Adipocyte (in vitro differentiated cells): Measurements from ENCODE around the gene WNT5B.
"Not testable (repeated sequence)": the region's sequence is repeated elsewhere in the genome, so short reads cannot be mapped to it uniquely, and the experiment has no call there.

Source experiments
- DNase-seq: peaks from one replicate; pipeline ENCODE4 v3.0.0-alpha.2; 2015; ENCODE audit warnings: low read depth
- H3K27me3 ChIP-seq: replicated peaks from 2 replicates; pipeline ENCODE4 v1.7.0; 2013; ENCODE audit warnings: mild to moderate bottlenecking, low read length, moderate library complexity; ENCODE audit not compliant: control insufficient read depth, insufficient read depth
- H3K36me3 ChIP-seq: 2 replicates; pipeline ENCODE4 v1.7.0; 2013; ENCODE audit warnings: low read length, mild to moderate bottlenecking, moderate library complexity; ENCODE audit not compliant: control insufficient read depth, insufficient read depth, severe bottlenecking
- H3K4me1 ChIP-seq: 2 replicates; pipeline ENCODE4 v1.7.0; 2013; ENCODE audit warnings: mild to moderate bottlenecking, low read length, moderate library complexity; ENCODE audit not compliant: control insufficient read depth, insufficient read depth
- H3K4me3 ChIP-seq: 2 replicates; pipeline ENCODE4 v1.7.0; 2013; ENCODE audit warnings: mild to moderate bottlenecking, low read length, moderate library complexity
- H3K9ac ChIP-seq: 2 replicates; pipeline ENCODE4 v1.7.0; 2013; ENCODE audit warnings: mild to moderate bottlenecking, low read length, moderate library complexity
- H3K9me3 ChIP-seq: 2 replicates; pipeline ENCODE4 v1.7.0; 2013; ENCODE audit warnings: mild to moderate bottlenecking, low read length, moderate library complexity; ENCODE audit not compliant: control insufficient read depth

The WNT5B gene

DNA sequence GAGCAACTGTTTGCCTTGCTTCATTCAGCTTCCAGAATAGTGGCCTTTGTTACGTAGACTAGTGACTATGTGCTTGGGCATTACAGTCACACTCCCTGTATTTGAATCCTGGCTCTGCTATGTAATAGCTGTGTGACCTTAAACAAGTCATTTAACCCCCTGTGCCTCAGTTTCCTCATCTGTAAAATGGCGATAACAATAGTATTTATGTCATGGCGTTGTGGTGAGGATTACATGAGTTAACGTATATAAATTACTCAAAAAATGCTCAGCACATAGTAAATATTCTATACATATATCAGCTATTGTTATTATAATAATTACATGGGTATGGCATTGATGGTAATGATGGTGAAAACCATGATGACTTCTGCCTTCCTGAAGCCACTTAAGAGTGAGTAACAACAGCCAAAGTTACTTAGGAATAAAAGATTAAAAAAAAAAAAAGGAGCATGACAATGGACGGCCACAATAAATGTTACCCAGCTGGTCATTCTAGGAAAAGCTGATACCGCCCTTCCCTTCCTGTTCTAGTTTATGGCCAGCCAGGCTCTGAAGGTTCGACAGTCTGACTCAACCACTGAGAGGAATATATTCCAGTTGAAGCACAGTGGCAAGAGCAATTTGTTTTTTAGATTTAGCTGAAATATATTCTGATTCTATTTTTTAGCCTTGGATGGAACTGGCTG, 51.9 kb downstream of the WNT5B start:
- H3K36me3 ChIP-seq, result no peaks in the 10 kb centered on the region
- DNase-seq, result no peak
- no peaks in the 10 kb centered on the region for H3K4me1 ChIP-seq
- H3K27me3 ChIP-seq, result no peaks in the 10 kb centered on the region
- H3K9ac ChIP-seq, result no peak overlapping the region
- H3K4me3 ChIP-seq, result no peak overlapping the region
- H3K9me3 ChIP-seq, result peaks cover 10% of the 10 kb centered on the region

DNA sequence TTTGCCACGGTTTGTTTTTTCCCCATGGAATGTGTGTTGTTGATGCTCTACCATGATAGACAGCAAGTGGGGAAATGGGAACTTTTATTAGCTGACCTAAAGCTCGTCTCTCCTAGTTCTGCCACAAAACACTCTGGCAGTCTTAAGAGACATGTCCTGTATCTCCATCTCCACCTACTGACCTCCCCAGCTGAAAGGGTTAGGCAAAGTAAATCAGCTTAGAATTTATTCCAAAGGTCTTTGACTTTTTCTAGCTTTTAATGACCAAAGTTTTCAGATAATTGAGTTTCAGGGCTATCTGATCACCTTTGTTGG, 52.4 kb downstream of the WNT5B start:
- Histone ChIP-seq H3K9ac (no peak overlapping the region), H3K4me3 (no peak overlapping the region), H3K27me3 (no peaks in the 10 kb centered on the region), H3K9me3 (peaks cover 6% of the 10 kb centered on the region), H3K36me3 (no peaks in the 10 kb centered on the region), H3K4me1 (no peaks in the 10 kb centered on the region)
- no peak for DNase-seq

DNA sequence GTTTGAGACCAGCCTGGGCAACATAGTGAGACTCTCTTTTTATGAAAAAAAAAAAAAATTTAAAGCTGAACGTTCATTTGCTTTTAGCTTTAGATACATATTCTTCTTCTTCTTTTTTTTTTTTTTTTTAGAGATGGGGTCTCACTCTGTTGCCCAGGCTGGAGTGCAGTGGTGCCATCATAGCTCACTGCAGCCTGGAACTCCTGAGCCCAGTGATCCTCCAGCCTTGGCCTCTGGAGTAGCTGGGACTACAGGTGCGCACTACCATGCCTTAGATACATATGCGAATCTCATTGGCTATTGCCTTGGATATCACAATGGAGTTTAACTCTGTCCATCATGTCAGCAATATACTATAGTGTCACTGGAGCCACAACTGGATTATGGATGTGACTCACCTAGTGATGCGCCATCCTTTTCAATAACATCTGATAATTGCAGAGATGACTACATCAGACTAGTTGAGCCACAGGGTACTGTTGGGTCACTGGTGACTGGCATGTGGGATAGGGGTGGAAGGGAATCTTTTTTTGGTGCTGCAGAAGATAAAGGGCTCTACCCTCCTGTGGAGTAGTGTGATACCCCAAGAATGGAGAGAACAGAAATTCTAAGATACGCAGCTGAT, 59.2 kb downstream of the WNT5B start:
- H3K9ac ChIP-seq, result no peak overlapping the region
- H3K9me3 ChIP-seq, result no peaks in the 10 kb centered on the region
- DNase-seq, result no peak
- H3K36me3 ChIP-seq, result no peaks in the 10 kb centered on the region
- no peaks in the 10 kb centered on the region for H3K27me3 ChIP-seq
- no peak overlapping the region for H3K4me3 ChIP-seq
- H3K4me1 ChIP-seq, result peaks cover 9% of the 10 kb centered on the region

DNA sequence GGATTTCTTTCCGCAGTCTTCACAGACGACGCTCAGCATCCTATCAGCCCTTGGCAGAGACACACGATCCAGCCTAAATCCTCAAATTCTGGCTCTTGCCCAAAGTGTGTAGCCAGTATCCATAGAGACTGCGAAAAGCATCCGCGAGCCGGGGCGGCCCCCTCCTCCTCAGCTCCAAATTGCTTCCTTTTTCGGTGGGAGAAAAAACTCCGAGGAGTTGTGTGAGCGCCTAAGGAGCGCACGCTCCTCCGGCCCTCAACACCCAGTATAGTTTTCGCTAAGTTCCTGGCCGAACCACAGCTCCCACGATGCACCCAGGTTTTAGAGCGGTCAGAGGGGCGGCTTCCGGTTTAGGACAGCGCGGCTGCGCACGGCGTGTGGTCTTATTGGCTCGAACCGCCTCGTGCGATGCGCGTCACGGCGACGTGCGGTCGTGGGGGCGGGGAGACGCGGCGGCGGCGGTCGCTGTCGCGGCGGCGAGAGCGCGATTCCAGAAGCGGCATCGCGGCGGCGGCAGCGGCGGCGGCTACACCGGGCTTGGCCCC, 61.6 kb downstream of the WNT5B start, which contains the start of gene ADIPOR2:
TSS of gene ADIPOR2 (plus strand) at position 493 of the 545 bp plus-strand sequence. CDS start 63,274 bp downstream, outside the sequence.
- no peaks in the 10 kb centered on the region for H3K9me3 ChIP-seq

DNA sequence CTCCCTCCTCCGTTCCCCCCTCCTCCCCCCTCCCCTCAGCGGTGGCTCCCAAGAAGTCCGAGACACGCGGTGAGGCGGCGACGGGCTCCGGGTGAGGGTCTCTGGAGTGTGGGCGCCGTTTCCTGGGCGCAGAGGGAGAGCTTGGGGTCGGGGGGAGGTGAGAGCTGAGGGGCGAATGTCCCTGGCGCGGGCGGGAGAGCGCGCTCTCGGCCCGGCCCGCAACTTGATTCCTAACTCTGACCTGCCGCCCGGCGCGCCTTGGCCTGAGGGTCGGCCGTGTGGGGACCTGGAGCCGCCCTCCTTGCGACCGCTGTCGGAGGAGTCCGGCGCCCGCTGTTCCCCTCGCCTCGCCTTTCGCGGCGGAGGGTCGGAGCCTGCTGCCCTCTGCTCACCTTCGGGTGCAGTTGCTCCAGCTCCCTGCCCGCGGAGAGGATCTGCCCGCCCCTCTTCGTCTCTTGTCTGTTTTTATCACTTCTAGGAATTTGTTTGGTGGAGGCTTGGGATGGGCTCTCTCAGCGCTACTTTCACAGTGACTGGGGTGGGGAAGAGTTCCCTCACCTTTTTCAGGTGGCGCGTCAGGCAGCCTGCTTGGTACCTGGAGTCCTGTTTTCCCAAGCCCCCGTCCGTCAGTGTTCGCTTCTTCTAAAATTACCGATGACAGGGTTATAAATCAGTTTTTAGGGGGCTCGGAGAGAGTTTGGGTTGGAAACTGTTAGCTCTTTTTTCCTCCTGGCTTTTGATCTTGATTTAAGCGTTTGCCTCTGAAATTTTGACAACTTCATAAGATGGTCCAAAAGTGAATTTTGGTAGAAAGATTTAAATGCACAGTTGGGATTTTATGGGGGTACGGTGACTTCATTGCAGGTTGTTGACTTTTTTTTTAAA, 62.3 kb downstream of the WNT5B start:
- Histone ChIP-seq H3K4me3 (peak overlapping the region; percentile 99), H3K27me3 (no peaks in the 10 kb centered on the region), H3K36me3 (no peaks in the 10 kb centered on the region), H3K9me3 (no peaks in the 10 kb centered on the region), H3K9ac (peak overlapping the region; percentile 97), H3K4me1 (peaks cover 16% of the 10 kb centered on the region)
- DNase-seq, result peak; percentile 70

More for the DNA sequence above, 61.6 kb downstream of the WNT5B start, which contains the start of gene ADIPOR2:
- no peaks in the 10 kb centered on the region for H3K27me3 ChIP-seq
- peak; percentile 99 for DNase-seq
- H3K9ac ChIP-seq, result peak within 1 kb of the TSS; percentile 97
- peaks cover 13% of the 10 kb centered on the region for H3K4me1 ChIP-seq
- no peaks in the 10 kb centered on the region for H3K36me3 ChIP-seq
- H3K4me3 ChIP-seq, result peak within 1 kb of the TSS; percentile 99

DNA sequence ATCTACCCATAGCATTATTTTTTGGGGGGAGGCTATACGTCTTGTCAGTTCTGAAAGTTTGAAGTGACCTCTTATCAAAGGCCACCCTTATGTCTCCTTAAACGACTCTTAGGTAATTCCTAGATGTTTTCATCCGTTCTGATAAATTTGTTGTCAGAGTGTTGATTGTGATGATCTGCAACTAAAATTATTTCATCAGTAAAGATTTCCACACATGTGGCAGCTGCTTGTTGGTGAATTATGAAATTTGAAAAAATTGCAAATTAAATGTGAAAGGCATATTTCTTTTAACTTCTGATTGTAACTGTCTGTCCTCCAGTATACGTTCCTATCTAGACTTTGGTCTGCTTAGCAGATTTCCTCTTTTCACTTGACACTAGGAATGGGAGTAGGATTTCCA, 63.2 kb downstream of the WNT5B start:
- peak; percentile 29 for DNase-seq
- Histone ChIP-seq H3K4me3 (peak overlapping the region; percentile 99), H3K27me3 (no peaks in the 10 kb centered on the region)

DNA sequence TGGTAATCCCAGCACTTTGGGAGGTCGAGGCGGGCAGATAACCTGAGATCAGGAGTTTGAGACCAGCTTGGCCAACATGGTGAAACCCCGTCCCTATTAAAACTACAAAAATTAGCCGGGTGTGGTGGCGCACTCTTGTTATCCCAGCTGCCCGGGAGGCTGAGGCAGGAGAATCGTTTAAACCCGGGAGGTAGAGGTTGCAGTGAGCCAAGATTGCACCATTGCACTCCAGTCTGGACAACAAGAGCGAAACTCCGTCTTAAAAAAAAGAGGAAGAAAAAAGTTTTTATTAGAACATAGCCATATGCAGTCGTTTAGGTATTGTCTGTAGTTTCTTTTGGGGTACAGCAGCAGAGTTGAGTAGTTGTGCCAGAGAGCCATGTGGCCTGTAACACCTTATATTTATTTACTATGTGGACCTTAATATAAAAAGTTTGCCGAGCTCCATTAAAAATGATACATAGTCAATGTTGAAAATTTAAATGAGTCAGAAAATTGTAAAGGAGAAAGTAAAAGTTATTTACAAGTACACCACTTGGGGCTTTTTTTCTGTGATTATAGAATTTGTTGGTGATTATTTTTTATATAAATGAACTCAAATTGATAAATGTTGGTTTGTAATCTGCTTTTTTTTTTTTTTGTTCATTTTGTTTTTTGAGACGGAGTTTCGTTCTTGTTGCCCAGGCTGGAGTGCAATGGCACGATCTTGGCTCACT, 64.0 kb downstream of the WNT5B start:
- H3K4me3 ChIP-seq, result peak overlapping the region; percentile 99
- H3K27me3 ChIP-seq, result no peaks in the 10 kb centered on the region

More for the DNA sequence above, 63.2 kb downstream of the WNT5B start:
- Histone ChIP-seq H3K4me1 (peaks cover 24% of the 10 kb centered on the region), H3K36me3 (no peaks in the 10 kb centered on the region), H3K9me3 (no peaks in the 10 kb centered on the region), H3K9ac (peak overlapping the region; percentile 97)

DNA sequence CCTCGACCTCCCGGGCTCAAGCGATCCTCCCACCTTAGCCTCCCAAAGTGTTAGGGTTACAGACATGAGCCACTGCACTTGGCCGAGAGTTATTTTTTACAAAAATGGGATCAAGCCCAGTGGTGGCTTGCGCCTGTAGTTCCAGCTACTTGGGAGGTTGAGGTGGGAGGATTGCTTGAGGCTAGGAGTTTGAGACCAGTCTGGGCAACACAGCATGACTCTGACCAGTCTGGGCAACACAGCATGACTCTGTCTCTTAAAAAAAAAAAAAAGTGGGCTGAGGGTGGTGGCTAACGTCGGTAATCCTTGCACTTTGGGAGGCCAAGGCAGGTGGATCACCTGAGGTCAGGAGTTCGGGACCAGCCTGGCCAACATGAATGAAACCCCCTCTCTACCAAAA, 66.1 kb downstream of the WNT5B start:
- H3K9ac ChIP-seq, DNase-seq, H3K4me3 ChIP-seq, H3K27me3 ChIP-seq, H3K9me3 ChIP-seq, H3K36me3 ChIP-seq: not testable (repeated sequence)
- H3K4me1 ChIP-seq, result peaks cover 28% of the 10 kb centered on the region

More for the DNA sequence above, 64.0 kb downstream of the WNT5B start:
- Histone ChIP-seq H3K9ac (peak overlapping the region; percentile 97), H3K36me3 (no peaks in the 10 kb centered on the region), H3K4me1 (peaks cover 29% of the 10 kb centered on the region), H3K9me3 (no peaks in the 10 kb centered on the region)
- DNase-seq, result no peak

DNA sequence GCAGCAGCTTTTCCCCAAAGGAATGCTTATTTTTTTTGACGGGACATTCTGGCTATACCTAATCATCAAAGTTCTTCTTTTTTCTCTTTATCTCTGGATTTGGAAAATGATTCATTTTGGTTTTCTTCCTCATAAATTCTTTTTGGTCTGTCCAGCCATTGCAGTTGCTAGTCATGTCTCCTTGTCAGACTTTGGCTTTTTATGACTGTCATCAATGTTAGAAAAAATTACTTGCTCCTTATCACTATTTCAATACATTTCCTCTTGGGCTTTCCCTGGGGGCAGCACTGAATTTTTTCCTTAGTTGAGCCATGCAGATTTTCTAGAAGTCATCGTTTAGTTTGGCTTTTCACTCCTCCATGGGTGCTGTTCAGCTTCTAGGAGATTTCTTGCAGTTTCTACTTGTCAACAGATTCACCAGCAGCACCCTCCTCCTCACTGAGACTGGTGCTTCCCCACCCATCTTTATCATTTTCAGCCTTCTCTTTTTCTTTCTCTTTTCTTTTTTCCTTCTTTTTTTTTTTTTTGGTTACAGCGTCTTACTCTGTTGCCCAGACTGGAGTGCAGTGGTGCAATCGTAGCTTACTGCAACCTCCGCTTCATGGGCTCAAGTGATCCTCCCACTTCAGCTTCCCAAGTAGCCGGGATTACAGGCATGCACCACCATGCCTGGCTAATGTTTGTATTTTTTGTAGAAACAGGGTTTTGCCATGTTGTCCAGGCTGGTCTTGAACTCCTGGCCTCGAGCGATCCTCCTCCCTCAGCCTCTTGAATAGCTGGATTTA, 67.0 kb downstream of the WNT5B start:
- peaks cover 26% of the 10 kb centered on the region for H3K4me1 ChIP-seq
- H3K36me3 ChIP-seq, result no peaks in the 10 kb centered on the region
- DNase-seq, result no peak
- no peaks in the 10 kb centered on the region for H3K9me3 ChIP-seq
- no peak overlapping the region for H3K9ac ChIP-seq
- no peaks in the 10 kb centered on the region for H3K27me3 ChIP-seq
- H3K4me3 ChIP-seq, result no peak overlapping the region

DNA sequence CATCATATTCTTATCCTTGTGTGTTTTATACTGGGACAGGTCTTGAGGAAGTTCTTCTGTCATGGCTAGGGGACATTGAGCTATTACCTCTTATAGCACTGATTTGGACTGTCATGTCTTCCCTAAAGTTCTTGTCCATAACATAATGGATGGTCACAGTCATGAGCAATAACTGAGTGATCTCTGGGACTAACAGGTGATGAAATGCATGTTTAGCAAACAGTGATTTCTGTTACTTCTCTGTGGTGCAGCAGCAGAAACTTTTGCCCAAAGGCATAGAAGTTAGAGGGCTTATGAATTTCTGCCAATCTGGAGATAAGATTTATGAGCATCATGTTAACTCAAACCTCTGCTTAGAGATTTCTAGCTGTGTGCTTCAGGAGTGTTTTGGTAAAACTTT, 67.8 kb downstream of the WNT5B start:
- H3K36me3 ChIP-seq, result no peaks in the 10 kb centered on the region
- no peak overlapping the region for H3K9ac ChIP-seq
- no peaks in the 10 kb centered on the region for H3K9me3 ChIP-seq
- no peaks in the 10 kb centered on the region for H3K27me3 ChIP-seq
- H3K4me1 ChIP-seq, result peaks cover 26% of the 10 kb centered on the region
- no peak overlapping the region for H3K4me3 ChIP-seq
- DNase-seq, result no peak
